ENCODE results near the gene IL10RA. TPM values are rescaled to one million over a fixed set of nuclear protein-coding genes. Genes with fewer than 3 reads are reported as not detected.

The IL10RA gene
- total RNA-seq, 1 donor from 2014 or later, result 0.25 TPM

DNA sequence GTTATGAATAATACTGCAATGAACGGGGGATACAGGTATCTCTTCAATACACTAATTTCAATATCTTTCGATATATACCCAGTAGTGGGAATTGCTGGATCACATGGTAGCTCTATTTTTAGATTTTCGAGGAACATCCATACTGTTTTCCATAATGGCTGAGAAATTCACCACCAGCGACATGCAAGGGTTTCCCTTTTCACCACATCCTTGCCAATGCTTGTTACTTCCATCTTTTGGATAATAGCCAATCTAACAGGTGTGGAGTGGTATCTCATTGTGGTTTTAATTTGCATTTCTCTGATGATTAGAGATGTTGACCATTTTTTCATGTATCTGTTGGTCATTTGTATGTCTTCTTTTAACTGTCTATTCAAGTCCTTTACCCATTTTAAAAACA, 5.9 kb downstream of the IL10RA start:
- Histone ChIP-seq H3K36me3 (ENCODE audit: control insufficient read depth, insufficient read depth, low read length) (no peaks in the 10 kb centered on the region), H3K27me3 (ENCODE audit: control insufficient read depth, insufficient read depth, low read length) (peaks cover 10% of the 10 kb centered on the region), H3K4me3 (ENCODE audit: low read depth, low read length) (no peak overlapping the region)
- no peak for DNase-seq (ENCODE audit: low read depth)
- no peak for TF ChIP-seq CTCF (IDR thresholded peaks at IDR 0.05; ENCODE audit: insufficient read depth, low read length, poor library complexity, severe bottlenecking)

- no peak for TF ChIP-seq CTCF (IDR thresholded peaks at IDR 0.05; ENCODE audit: insufficient read depth, low read length, poor library complexity, severe bottlenecking)
- no peaks in the 10 kb centered on the region for H3K36me3 ChIP-seq (ENCODE audit: control insufficient read depth, insufficient read depth, low read length)
- peaks cover 6% of the 10 kb centered on the region for H3K27me3 ChIP-seq (ENCODE audit: control insufficient read depth, insufficient read depth, low read length)
- no peak for DNase-seq (ENCODE audit: low read depth)
- H3K4me3 ChIP-seq (ENCODE audit: low read depth, low read length), result no peak overlapping the region
Observed at GRCh38 chr11:117992620-117993019, 6.4 kb downstream of the IL10RA start.

GRCh38 chr11:117993988-117994745, 8.0 kb downstream of the IL10RA start:
- Histone ChIP-seq H3K36me3 (ENCODE audit: control insufficient read depth, insufficient read depth, low read length) (no peaks in the 10 kb centered on the region), H3K27me3 (ENCODE audit: control insufficient read depth, insufficient read depth, low read length) (no peaks in the 10 kb centered on the region), H3K4me3 (ENCODE audit: low read depth, low read length) (no peak overlapping the region)
- no peak for DNase-seq (ENCODE audit: low read depth)
- TF ChIP-seq CTCF (IDR thresholded peaks at IDR 0.05; ENCODE audit: insufficient read depth, low read length, poor library complexity, severe bottlenecking), result no peak

- TF ChIP-seq CTCF (IDR thresholded peaks at IDR 0.05; ENCODE audit: insufficient read depth, low read length, poor library complexity, severe bottlenecking), result no peak
- no peak for DNase-seq (ENCODE audit: low read depth)
- Histone ChIP-seq H3K36me3 (ENCODE audit: control insufficient read depth, insufficient read depth, low read length) (no peaks in the 10 kb centered on the region), H3K4me3 (ENCODE audit: low read depth, low read length) (no peak overlapping the region), H3K27me3 (ENCODE audit: control insufficient read depth, insufficient read depth, low read length) (no peaks in the 10 kb centered on the region)
Observed at GRCh38 chr11:117995472-117995871, 9.3 kb downstream of the IL10RA start.

DNA sequence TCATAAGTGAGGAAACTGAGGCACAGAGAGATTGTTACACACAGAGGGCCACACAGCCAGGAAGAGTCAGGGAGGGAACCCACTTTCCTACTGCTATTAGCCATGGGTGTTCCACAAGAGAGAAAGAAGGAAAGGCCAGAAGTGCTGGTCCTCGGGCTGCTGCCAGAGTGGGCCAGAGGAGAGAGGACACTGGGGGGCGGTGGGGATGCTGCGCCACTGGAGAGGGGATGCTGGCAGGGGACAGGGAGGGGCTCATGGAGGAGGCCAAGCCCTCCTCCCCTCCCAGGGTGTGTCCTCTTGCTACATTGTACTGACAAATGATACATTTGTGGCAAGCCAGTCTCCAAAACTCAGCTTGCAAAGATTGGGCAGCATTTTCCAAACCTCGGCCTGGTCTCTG, 9.9 kb downstream of the IL10RA start:
- Histone ChIP-seq H3K4me3 (ENCODE audit: low read depth, low read length) (no peak overlapping the region), H3K27me3 (ENCODE audit: control insufficient read depth, insufficient read depth, low read length) (no peaks in the 10 kb centered on the region), H3K36me3 (ENCODE audit: control insufficient read depth, insufficient read depth, low read length) (no peaks in the 10 kb centered on the region)
- DNase-seq (ENCODE audit: low read depth), result no peak
- TF ChIP-seq CTCF (IDR thresholded peaks at IDR 0.05; ENCODE audit: insufficient read depth, low read length, poor library complexity, severe bottlenecking), result no peak

DNA sequence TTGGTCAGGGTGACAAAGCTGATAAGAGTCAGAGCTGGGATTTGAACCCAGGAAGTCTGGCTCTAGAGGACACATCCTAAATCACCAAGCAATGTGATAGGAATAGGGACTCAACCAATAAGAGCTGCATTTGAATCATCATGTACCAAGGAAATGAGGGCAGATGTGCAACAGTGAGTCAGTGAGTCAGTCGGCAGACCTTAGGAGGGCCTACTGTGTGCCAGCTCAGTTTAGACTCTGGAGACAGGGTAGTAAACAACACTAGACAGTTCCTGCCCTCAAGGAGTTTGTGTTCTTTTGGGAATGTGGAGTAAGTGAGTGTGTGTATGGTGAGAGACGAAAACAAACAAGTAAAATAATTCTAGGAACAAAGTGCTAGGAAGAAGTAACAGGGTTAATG, 11.2 kb downstream of the IL10RA start:
- H3K27me3 ChIP-seq (ENCODE audit: control insufficient read depth, insufficient read depth, low read length), result no peaks in the 10 kb centered on the region
- no peak overlapping the region for H3K4me3 ChIP-seq (ENCODE audit: low read depth, low read length)
- no peak for TF ChIP-seq CTCF (IDR thresholded peaks at IDR 0.05; ENCODE audit: insufficient read depth, low read length, poor library complexity, severe bottlenecking)
- no peak for DNase-seq (ENCODE audit: low read depth)
- H3K36me3 ChIP-seq (ENCODE audit: control insufficient read depth, insufficient read depth, low read length), result no peaks in the 10 kb centered on the region
